K562 (cell line): Measurements from ENCODE around the gene TSPAN15. TPM values are rescaled to one million over a fixed set of nuclear protein-coding genes. Genes with fewer than 3 reads are reported as not detected.

Source experiments
- ATAC-seq: fragments of 200-7000 bp; cut with Tn5 transposase; 3 replicates; pipeline ENCODE4 v1.9.1; 2020; ENCODE audit warnings: moderate library complexity
- BruUV-seq: library from RNA; stranded (reverse); fragments of 400-500 nt; replicated peaks from 2 replicates; lab custom pipeline; 2021; lab: Mats Ljungman, UMichigan
- CTCF ChIA-PET: fragments of 300-600 bp; formaldehyde crosslinking; extraction: SDS; loops from one replicate; lab custom pipeline; 2021; ENCODE audit warnings: low intra/inter-chr PET ratio; lab: Yijun Ruan, JAX
- POLR2A ChIA-PET: fragments of 300-600, 350-650 bp; sonication (Branson Sonifier 250); formaldehyde crosslinking; extraction: SDS; loops from one replicate; lab custom pipeline; 2021; ENCODE audit warnings: antibody characterized with exemption, inconsistent platforms; lab: Yijun Ruan, JAX
- DNase-seq, 4 experiments: peaks; one replicate each; pipeline versions ENCODE4 v3.0.0 to v3.0.0-alpha.2; 2011 to 2018; ENCODE audit warnings: low spot score in 3 of 4, mixed read lengths in 3 of 4; ENCODE audit errors: extremely low read depth in 1 of 4
- FAIRE-seq: peaks from 2 replicates; lab custom pipeline; 2011; peaks lifted over from hg19 to GRCh38; lab: Jason Lieb, UNC
- H2AFZ ChIP-seq: 2 replicates; pipeline ENCODE4 v1.6.0; 2011; ENCODE audit warnings: low read depth, low read length, control low read depth, inconsistent platforms
- H3K27ac ChIP-seq: fragments of 200-600 bp; 3 replicates; pipeline ENCODE4 v1.8.0; 2011; ENCODE audit warnings: low read depth, mild to moderate bottlenecking, control low read depth, inconsistent platforms, low read length, moderate library complexity, mixed read lengths; ENCODE audit errors: extremely low read depth
- H3K27me3 ChIP-seq, 2 experiments: fragments of 300-600 bp in 1 of 2; 2 replicates in 1 of 2; 3 replicates in 1 of 2; pipeline versions ENCODE4 v1.6.0 to v1.8.0; 2011; ENCODE audit warnings: inconsistent platforms in 2 of 2, low read length in 2 of 2, mild to moderate bottlenecking in 1 of 2, mixed read lengths in 1 of 2, moderate library complexity in 1 of 2; ENCODE audit not compliant: control insufficient read depth in 2 of 2, insufficient read depth in 2 of 2
- H3K36me3 ChIP-seq: fragments of 300-600 bp; 3 replicates; pipeline ENCODE4 v1.8.0; 2011; ENCODE audit warnings: mild to moderate bottlenecking, low read length, inconsistent platforms; ENCODE audit not compliant: control insufficient read depth, insufficient read depth
- H3K4me1 ChIP-seq, 2 experiments: fragments of 200-600 bp in 1 of 2; replicated peaks in 1 of 2; 2 replicates in 1 of 2; 3 replicates in 1 of 2; pipeline versions ENCODE4 v1.5.1 to v1.8.0; 2011; ENCODE audit warnings: inconsistent platforms in 2 of 2, low read length in 2 of 2, mild to moderate bottlenecking in 1 of 2, mixed read lengths in 1 of 2, moderate library complexity in 1 of 2; ENCODE audit not compliant: control insufficient read depth in 2 of 2, insufficient read depth in 2 of 2
- H3K4me2 ChIP-seq: 2 replicates; pipeline ENCODE4 v1.6.1; 2011; ENCODE audit warnings: low read length, control low read depth, inconsistent platforms, mixed read lengths; ENCODE audit not compliant: insufficient read depth
- H3K4me3 ChIP-seq: fragments of 200-600 bp; sonication (generic), shearing (Covaris generic); 2 replicates; pipeline ENCODE4 v1.5.1; 2016; ENCODE audit warnings: control low read depth, inconsistent platforms
- H3K79me2 ChIP-seq: fragments of 200-600 bp; 3 replicates; pipeline ENCODE4 v1.8.0; 2011; ENCODE audit warnings: low read length, inconsistent platforms; ENCODE audit not compliant: control insufficient read depth, insufficient read depth
- H3K9ac ChIP-seq, 2 experiments: 2 replicates each; pipeline versions ENCODE4 v1.6.0 to v1.6.1; 2011; ENCODE audit warnings: low read depth in 2 of 2, low read length in 2 of 2, control low read depth in 1 of 2, inconsistent platforms in 1 of 2, mild to moderate bottlenecking in 1 of 2, mixed read lengths in 1 of 2; ENCODE audit not compliant: insufficient read depth in 1 of 2
- H3K9me1 ChIP-seq: one replicate; pipeline ENCODE4 v1.6.0; 2011; ENCODE audit warnings: inconsistent platforms, mild to moderate bottlenecking, low read length, moderate library complexity; ENCODE audit not compliant: control insufficient read depth, insufficient read depth
- H3K9me3 ChIP-seq: replicated peaks from 2 replicates; pipeline ENCODE4 v1.5.1; 2011; ENCODE audit warnings: low read depth, low read length, inconsistent platforms; ENCODE audit not compliant: control insufficient read depth, insufficient read depth
- H4K20me1 ChIP-seq: replicated peaks from 2 replicates; pipeline ENCODE4 v1.6.1; 2011; ENCODE audit warnings: low read length, inconsistent platforms, mixed read lengths; ENCODE audit not compliant: control insufficient read depth, insufficient read depth
- ELF1 ChIP-seq: fragments of 200-800 bp; sonication (Bioruptor generic); IDR thresholded peaks from 2 replicates; pipeline ENCODE4 v1.6.1; 2016; ENCODE audit warnings: missing genetic modification characterization, missing compliant biosample characterization
- ILF3 ChIP-seq: fragments of 450-650 bp; IDR thresholded peaks from 2 replicates; pipeline ENCODE4 v1.6.1; 2018; ENCODE audit warnings: antibody characterized with exemption, mild to moderate bottlenecking, moderate library complexity, borderline replicate concordance
- PTTG1 ChIP-seq: fragments of 450-650 bp; IDR thresholded peaks from 2 replicates; pipeline ENCODE4 v1.6.1; 2016; ENCODE audit warnings: low read depth, mild to moderate bottlenecking, missing genetic modification characterization, missing compliant biosample characterization
- WGBS: fragments of 100-300 bp; shearing (Covaris generic); methylation state at CpG from one replicate; pipeline ENCODE4 v1.1.6; 2016; ENCODE audit warnings: low coverage, mixed read lengths; ENCODE audit not compliant: insufficient coverage; ENCODE audit errors: missing lambda C conversion rate; 5-methylcytosine and 5-hydroxymethylcytosine counted together
- in situ Hi-C: fragments of 300-500 bp; cut with MboI; formaldehyde crosslinking; loops from 4 replicates; pipeline ENCODE4 v1.15.0; 2018; ENCODE audit warnings: inconsistent platforms, mixed read lengths
- intact Hi-C: fragments of 100-400 bp; cut with micrococcal nuclease; formaldehyde crosslinking; loops from 2 replicates; pipeline ENCODE4 v1.14.2; 2022
- polyA plus RNA-seq, 8 experiments: library from polyadenylated mRNA; depleted of rRNA in 4 of 8; stranded (reverse) in 5 of 8; unstranded in 3 of 8; fragments of >200 nt; fragmentation: Nextera tagmentation in 2 of 8; fragmentation: Illumina TruSeq in 1 of 8; extraction: Ambion mirVana in 2 of 8; extraction: Trizol in 1 of 8; gene quantifications; 2 replicates each; pipeline versions ENCODE4 v1.2.1 to v1.2.3, GENCODE V29; 2011 to 2014; ENCODE audit warnings: inconsistent platforms in 1 of 8, missing spikeins in 1 of 8
- total RNA-seq, 7 experiments: library from RNA; depleted of rRNA in 6 of 7; stranded (reverse); fragments of >200 nt in 6 of 7; fragmentation: Illumina TruSeq in 2 of 7; extraction: Trizol in 2 of 7; gene quantifications; 2 replicates each; pipeline versions ENCODE4 v1.2.1 to v1.2.3, GENCODE V29; 2011 to 2021; ENCODE audit warnings: low replicate concordance in 1 of 7
- TF ChIP-seq, protein P1 (sequence below): fragments of 250-450 bp; sonication (Bioruptor Pico); IDR thresholded peaks from 2 replicates; pipeline ENCODE4 v1.5.0; 2021; ENCODE audit warnings: mild to moderate bottlenecking, borderline replicate concordance
- TF ChIP-seq, protein P2 (sequence below): sonication (generic); formaldehyde crosslinking; IDR thresholded peaks from 2 replicates; pipeline ENCODE4 v1.8.0; 2022; ENCODE audit warnings: missing genetic modification reagents, mild to moderate bottlenecking, moderate library complexity, borderline replicate concordance
- TF ChIP-seq, protein P3 (sequence below): sonication (generic); formaldehyde crosslinking; IDR thresholded peaks from 2 replicates; pipeline ENCODE4 v1.8.1; 2022; ENCODE audit warnings: missing genetic modification reagents
- TF ChIP-seq, protein P4 (sequence below): fragments of 450-650 bp; formaldehyde crosslinking; IDR thresholded peaks from 2 replicates; pipeline ENCODE4 v1.4.0; 2020; ENCODE audit warnings: mild to moderate bottlenecking
- TF ChIP-seq, protein P5 (sequence below): sonication (generic); formaldehyde crosslinking; IDR thresholded peaks from 2 replicates; pipeline ENCODE4 v1.8.0; 2022; ENCODE audit warnings: mild to moderate bottlenecking, missing genetic modification reagents
- TF ChIP-seq, protein P6 (sequence below): fragments of 450-650 bp; formaldehyde crosslinking; IDR thresholded peaks from 2 replicates; pipeline ENCODE4 v1.4.0; 2020; ENCODE audit warnings: mild to moderate bottlenecking, moderate library complexity

TSPAN15 gene
- total and polyA plus RNA-seq, 9 of the 15 experiments (the other 6 are each of a cell fraction or from before 2014, with no cell fraction given): 0.33 to 1.0 (median 0.45) TPM; not detected in 2

DNA sequence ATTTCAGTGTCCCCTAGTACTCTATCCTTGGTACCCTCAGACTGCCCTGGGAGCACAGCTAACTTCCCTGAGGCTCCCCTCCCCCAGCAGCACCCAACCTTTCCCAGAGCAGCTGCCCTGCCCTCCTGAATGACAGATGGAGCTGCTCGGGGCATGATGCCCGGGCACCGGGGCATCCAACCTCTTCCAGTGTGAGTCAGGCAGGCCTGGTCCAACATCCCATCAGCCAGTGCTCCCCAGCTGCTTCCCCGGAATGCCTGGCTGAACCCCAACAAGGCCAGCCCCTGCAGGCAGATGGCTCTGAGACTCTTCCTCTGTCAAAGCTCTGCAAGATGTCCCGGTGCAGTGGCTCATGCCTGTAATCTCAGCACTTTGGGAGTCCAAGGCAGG lies 11.9 kb upstream of the TSPAN15 start:
- H3K27ac ChIP-seq: no peak overlapping the region
- no peak overlapping the region for H2AFZ ChIP-seq
- peaks cover 0 to 10% of the 10 kb centered on the region in 2 experiments; a peak in 3 of 5 replicates for H3K4me1 ChIP-seq
- TF ChIP-seq, protein P1, sequence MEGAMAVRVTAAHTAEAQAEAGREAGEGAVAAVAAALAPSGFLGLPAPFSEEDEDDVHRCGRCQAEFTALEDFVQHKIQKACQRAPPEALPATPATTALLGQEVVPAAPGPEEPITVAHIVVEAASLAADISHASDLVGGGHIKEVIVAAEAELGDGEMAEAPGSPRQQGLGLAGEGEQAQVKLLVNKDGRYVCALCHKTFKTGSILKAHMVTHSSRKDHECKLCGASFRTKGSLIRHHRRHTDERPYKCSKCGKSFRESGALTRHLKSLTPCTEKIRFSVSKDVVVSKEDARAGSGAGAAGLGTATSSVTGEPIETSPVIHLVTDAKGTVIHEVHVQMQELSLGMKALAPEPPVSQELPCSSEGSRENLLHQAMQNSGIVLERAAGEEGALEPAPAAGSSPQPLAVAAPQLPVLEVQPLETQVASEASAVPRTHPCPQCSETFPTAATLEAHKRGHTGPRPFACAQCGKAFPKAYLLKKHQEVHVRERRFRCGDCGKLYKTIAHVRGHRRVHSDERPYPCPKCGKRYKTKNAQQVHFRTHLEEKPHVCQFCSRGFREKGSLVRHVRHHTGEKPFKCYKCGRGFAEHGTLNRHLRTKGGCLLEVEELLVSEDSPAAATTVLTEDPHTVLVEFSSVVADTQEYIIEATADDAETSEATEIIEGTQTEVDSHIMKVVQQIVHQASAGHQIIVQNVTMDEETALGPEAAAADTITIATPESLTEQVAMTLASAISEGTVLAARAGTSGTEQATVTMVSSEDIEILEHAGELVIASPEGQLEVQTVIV (CRISPR knock-in tag): no peak
- TF ChIP-seq ELF1 (tag): no peak
- TF ChIP-seq, protein P2, sequence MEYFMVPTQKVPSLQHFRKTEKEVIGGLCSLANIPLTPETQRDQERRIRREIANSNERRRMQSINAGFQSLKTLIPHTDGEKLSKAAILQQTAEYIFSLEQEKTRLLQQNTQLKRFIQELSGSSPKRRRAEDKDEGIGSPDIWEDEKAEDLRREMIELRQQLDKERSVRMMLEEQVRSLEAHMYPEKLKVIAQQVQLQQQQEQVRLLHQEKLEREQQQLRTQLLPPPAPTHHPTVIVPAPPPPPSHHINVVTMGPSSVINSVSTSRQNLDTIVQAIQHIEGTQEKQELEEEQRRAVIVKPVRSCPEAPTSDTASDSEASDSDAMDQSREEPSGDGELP (CRISPR knock-in tag): no peak
- no peak for TF ChIP-seq PTTG1
- TF ChIP-seq, protein P3, sequence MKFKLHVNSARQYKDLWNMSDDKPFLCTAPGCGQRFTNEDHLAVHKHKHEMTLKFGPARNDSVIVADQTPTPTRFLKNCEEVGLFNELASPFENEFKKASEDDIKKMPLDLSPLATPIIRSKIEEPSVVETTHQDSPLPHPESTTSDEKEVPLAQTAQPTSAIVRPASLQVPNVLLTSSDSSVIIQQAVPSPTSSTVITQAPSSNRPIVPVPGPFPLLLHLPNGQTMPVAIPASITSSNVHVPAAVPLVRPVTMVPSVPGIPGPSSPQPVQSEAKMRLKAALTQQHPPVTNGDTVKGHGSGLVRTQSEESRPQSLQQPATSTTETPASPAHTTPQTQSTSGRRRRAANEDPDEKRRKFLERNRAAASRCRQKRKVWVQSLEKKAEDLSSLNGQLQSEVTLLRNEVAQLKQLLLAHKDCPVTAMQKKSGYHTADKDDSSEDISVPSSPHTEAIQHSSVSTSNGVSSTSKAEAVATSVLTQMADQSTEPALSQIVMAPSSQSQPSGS: no peak
- TF ChIP-seq, protein P4, sequence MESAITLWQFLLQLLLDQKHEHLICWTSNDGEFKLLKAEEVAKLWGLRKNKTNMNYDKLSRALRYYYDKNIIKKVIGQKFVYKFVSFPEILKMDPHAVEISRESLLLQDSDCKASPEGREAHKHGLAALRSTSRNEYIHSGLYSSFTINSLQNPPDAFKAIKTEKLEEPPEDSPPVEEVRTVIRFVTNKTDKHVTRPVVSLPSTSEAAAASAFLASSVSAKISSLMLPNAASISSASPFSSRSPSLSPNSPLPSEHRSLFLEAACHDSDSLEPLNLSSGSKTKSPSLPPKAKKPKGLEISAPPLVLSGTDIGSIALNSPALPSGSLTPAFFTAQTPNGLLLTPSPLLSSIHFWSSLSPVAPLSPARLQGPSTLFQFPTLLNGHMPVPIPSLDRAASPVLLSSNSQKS (CRISPR knock-in tag): no peak
- TF ChIP-seq, protein P5, sequence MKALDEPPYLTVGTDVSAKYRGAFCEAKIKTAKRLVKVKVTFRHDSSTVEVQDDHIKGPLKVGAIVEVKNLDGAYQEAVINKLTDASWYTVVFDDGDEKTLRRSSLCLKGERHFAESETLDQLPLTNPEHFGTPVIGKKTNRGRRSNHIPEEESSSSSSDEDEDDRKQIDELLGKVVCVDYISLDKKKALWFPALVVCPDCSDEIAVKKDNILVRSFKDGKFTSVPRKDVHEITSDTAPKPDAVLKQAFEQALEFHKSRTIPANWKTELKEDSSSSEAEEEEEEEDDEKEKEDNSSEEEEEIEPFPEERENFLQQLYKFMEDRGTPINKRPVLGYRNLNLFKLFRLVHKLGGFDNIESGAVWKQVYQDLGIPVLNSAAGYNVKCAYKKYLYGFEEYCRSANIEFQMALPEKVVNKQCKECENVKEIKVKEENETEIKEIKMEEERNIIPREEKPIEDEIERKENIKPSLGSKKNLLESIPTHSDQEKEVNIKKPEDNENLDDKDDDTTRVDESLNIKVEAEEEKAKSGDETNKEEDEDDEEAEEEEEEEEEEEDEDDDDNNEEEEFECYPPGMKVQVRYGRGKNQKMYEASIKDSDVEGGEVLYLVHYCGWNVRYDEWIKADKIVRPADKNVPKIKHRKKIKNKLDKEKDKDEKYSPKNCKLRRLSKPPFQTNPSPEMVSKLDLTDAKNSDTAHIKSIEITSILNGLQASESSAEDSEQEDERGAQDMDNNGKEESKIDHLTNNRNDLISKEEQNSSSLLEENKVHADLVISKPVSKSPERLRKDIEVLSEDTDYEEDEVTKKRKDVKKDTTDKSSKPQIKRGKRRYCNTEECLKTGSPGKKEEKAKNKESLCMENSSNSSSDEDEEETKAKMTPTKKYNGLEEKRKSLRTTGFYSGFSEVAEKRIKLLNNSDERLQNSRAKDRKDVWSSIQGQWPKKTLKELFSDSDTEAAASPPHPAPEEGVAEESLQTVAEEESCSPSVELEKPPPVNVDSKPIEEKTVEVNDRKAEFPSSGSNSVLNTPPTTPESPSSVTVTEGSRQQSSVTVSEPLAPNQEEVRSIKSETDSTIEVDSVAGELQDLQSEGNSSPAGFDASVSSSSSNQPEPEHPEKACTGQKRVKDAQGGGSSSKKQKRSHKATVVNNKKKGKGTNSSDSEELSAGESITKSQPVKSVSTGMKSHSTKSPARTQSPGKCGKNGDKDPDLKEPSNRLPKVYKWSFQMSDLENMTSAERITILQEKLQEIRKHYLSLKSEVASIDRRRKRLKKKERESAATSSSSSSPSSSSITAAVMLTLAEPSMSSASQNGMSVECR (CRISPR knock-in tag): 0 out of 2 replicates have a peak, but pooled peaks have one; percentile 20
- no peak for TF ChIP-seq ILF3
- TF ChIP-seq, protein P6, sequence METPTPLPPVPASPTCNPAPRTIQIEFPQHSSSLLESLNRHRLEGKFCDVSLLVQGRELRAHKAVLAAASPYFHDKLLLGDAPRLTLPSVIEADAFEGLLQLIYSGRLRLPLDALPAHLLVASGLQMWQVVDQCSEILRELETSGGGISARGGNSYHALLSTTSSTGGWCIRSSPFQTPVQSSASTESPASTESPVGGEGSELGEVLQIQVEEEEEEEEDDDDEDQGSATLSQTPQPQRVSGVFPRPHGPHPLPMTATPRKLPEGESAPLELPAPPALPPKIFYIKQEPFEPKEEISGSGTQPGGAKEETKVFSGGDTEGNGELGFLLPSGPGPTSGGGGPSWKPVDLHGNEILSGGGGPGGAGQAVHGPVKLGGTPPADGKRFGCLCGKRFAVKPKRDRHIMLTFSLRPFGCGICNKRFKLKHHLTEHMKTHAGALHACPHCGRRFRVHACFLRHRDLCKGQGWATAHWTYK (CRISPR knock-in tag): 0 out of 2 replicates have a peak, but pooled peaks have one; percentile 36

More for the DNA sequence above, 11.9 kb upstream of the TSPAN15 start:
- WGBS: 4% methylated on average over 5 of the region's 5 CpGs
- H4K20me1 ChIP-seq: no peaks in the 10 kb centered on the region; the same call in 1 of the 2 replicates
- no peaks in the 10 kb centered on the region for H3K9me1 ChIP-seq
- no peak overlapping the region for H3K4me3 ChIP-seq
- CTCF ChIA-PET: no interaction called here
- intact Hi-C loops: no loop called here
- no peak overlapping the region for H3K4me2 ChIP-seq
- in situ Hi-C loops: no loop called here
- no TSS peak for BruUV-seq
- H3K9me3 ChIP-seq: no peaks in the 10 kb centered on the region
- POLR2A ChIA-PET: interaction anchor here (0.7 to 1.6 kb wide), 3 partner anchors 9 to 364 kb away, joined by 3 to 6 read pairs (median 4); partner anchors contain the start of gene TSPAN15
- no peak overlapping the region; a peak in 1 of 4 replicates for H3K9ac ChIP-seq
- H3K36me3 ChIP-seq: no peaks in the 10 kb centered on the region
- DNase-seq (no peak), FAIRE-seq (no peak), ATAC-seq (no peak)
- no peaks in the 10 kb centered on the region for H3K79me2 ChIP-seq
- peaks cover 40 to 62% of the 10 kb centered on the region in 2 experiments for H3K27me3 ChIP-seq
